ENCODE results near the gene BCHE.

- TF ChIP-seq EZH2 (IDR thresholded peaks at IDR 0.05; ENCODE audit: borderline replicate concordance, low read depth, low read length, severe bottlenecking), result no peak
- TF ChIP-seq CTCF (IDR thresholded peaks at IDR 0.05; ENCODE audit: borderline replicate concordance, extremely low read depth, low read length, poor library complexity, severe bottlenecking), result no peak
Observed at GRCh38 chr3:165770781-165771180, 66.4 kb downstream of the BCHE start.
